Measurements from ENCODE around the gene BOLA1.

GRCh38 chr1:149931212-149931790 lies 31.9 kb downstream of the BOLA1 start:
- no peak for TF ChIP-seq ZNF232 (CRISPR knock-in tag; IDR thresholded peaks at IDR 0.05)
- no peak for TF ChIP-seq NFYB (CRISPR knock-in tag; conservative IDR thresholded peaks at IDR 0.05; ENCODE audit: low read depth)
- TF ChIP-seq, protein P1, sequence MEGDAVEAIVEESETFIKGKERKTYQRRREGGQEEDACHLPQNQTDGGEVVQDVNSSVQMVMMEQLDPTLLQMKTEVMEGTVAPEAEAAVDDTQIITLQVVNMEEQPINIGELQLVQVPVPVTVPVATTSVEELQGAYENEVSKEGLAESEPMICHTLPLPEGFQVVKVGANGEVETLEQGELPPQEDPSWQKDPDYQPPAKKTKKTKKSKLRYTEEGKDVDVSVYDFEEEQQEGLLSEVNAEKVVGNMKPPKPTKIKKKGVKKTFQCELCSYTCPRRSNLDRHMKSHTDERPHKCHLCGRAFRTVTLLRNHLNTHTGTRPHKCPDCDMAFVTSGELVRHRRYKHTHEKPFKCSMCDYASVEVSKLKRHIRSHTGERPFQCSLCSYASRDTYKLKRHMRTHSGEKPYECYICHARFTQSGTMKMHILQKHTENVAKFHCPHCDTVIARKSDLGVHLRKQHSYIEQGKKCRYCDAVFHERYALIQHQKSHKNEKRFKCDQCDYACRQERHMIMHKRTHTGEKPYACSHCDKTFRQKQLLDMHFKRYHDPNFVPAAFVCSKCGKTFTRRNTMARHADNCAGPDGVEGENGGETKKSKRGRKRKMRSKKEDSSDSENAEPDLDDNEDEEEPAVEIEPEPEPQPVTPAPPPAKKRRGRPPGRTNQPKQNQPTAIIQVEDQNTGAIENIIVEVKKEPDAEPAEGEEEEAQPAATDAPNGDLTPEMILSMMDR (IDR thresholded peaks at IDR 0.05) = no peak
